AG08395 (cell line): ENCODE measurements around the gene PSAP.

Source experiments
- DNase-seq: peaks from one replicate; pipeline ENCODE4 v3.0.0; 2012; ENCODE audit warnings: mixed read lengths, low spot score

Gene PSAP

DNA sequence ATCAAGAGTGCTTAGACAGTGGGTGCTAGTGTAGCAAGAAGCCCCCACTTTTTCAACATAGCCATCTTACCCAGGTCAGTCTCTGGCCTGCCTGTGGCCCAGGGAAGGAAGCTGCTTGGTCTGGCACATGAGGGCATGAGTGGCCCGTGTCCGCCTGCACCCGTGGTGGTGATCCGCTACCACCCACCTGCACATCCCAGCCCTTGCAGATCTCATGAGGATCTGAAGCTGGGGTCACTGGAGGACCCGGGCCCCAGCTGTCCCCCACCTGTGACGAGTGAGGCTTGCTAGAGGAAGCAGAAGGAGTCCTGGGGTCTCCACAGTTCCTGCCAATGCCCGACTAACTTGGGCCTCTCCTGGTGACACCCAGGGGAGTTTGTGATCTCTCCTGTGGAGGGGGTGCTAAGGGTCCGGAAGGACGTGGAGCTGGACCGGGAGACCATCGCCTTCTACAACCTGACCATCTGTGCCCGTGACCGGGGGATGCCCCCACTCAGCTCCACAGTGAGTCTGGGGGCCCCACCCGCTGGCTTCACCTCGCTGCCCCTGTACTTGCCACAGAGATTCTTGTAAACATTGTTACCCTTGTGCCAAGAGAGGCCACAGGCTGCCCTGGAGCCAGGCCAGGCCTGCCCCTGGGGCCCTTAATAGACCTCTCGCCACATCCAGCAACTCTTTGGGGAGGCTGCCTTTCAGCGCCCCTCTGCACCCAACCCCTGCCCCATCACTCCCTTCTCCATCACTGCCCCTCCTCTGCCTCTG lies 67.0 kb downstream of the PSAP start:
- DNase-seq: no peak

DNA sequence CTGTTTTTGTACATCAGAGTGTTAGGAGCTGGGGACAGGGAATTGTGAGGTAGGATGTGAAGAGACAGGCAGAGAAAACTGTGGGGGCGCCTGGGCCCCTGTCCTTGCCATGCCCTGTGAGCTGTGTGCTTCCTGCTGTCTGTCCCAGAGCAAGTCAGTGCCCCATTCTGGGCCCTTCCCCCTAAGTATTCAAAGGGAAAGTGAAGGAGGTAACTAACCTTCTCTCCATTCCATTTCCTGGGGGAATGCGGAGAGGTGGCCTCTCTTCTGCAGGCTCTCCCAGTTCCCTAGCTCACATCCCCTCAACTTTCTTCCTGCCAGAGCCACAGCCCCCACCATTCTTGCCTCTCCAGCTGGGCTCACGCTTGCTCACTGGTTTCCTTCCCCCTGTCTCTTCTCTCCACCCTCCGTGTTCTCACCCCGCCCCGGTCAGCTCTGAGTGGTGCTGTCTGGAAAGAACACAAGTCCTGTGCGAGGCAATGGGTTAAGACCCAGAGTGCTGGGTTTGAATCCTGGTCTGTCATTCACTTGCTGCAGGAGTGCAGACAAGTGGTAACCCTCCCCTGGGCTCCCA lies 68.0 kb downstream of the PSAP start:
- DNase-seq: no peak

DNA sequence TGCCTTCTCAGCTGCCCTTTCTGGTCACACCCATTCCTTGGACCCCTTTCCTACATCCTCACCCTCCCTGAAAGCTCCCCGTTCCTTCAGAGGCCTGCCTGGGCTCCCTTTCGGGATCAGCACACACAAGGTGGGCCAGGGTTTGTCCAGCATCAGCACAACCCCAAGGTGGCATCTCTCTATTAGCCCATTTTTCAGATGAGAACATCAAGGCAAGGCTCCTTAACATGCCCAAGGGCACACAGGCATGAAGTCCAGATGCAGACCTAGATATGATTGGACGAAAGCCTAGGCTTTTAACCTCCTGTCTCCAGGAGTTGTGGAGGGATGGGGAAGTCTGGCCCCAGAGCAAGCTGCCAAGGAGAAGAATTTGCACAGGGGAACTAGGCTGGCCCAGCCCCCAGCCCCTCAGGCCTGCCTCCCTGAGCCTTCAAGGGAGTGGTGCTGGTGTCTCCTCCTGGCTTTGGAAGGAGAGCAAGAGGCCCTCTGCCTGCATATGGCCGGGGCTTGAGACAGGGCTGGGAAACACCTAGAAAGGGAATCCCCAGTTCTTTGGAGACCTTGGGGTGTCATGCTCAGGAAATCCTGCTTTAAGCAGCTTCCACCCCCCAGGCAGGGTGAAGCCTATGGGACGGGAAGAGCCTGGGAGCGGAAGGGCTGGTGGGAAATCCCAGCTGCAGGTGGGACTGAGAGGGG lies 68.7 kb downstream of the PSAP start:
- no peak for DNase-seq

DNA sequence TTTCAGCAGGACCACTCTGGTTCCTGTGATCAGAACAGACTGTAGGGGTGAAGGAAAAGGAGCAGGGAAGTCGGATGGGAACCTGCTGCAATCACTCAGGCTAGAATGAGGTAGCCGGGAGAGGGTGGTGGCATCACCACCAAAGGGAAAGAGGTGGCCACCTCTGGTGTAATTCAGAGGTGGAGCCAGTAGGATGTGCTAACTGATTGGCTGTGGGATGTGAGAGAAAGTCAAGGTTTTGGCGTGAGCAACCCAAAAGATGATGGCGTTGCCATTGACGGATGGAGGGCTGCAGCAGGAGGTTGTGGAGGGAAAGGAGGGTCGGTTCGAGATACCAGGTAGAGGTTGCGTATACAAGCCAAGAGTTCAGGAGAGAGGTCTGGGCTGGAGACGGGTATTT lies 70.3 kb downstream of the PSAP start:
- no peak for DNase-seq

DNA sequence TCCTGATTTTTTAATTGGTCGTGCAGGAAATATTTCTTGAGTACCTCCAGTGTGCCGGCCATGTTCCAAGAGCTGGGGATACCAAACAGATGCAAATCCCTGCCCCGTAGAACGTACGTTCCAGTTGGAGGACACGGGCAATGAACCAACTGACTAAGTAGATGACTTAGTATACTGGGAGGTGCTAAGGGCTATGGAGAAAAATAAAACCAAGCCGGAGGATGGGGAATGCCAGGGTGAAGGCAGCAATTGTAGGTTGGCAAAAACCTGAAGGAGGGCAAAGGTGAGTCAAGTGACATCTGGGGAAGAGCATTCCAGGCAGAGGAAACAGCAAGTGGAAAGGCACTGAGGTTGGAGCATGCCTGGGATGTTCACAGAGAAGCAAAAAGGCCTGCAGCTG lies 70.9 kb downstream of the PSAP start:
- no peak for DNase-seq

DNA sequence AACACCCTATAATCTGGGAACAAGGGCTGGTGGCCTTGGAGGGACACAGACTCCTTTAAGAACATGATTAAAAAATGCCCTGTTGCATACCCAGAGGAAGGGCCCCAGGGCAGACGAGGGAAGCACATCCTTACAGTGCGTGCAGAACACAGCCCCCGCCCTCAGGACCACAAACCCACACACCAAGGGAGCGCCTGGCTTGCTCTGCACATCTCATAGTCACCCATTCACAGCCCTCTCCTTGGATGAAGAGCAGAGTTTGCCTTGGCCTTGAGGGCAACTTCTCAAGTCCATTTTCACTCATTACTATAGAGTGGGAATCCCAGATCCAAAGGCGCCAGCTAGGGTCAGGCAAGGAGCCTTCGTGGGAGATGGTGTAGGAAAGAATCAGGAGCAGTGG lies 71.4 kb downstream of the PSAP start:
- DNase-seq: no peak

DNA sequence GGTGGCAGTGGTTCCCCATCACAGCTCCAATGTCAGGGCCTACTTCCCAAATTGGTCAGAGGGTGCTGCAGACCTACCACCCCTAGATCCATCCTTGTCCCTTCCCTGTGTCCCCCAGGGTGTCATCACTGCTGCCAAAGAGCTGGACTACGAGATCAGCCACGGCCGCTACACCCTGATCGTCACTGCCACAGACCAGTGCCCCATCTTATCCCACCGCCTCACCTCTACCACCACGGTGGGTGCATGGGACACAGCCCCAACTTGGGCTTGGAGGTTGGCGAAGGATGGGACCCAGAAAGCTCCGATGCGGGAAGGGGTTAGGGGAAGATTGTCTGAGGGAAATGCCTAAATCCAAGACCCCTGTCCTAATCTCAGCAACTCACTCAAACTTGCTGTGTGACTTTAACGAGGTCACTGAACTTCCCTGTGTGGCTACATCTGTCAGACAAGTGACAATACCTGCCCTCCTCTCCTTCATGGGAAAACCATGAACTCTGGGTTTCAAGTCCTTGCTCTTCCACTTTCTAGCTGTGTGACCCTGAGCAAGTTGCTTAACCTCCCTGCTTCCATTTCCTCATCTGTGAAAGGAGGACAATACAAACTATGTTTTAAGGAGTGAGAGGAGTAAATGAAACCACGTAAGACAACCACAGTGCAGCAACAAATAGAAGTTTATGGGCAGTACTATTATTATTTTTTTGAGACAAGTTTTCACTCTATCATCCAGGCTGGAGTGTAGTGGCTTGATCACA lies 72.8 kb downstream of the PSAP start:
- no peak for DNase-seq

DNA sequence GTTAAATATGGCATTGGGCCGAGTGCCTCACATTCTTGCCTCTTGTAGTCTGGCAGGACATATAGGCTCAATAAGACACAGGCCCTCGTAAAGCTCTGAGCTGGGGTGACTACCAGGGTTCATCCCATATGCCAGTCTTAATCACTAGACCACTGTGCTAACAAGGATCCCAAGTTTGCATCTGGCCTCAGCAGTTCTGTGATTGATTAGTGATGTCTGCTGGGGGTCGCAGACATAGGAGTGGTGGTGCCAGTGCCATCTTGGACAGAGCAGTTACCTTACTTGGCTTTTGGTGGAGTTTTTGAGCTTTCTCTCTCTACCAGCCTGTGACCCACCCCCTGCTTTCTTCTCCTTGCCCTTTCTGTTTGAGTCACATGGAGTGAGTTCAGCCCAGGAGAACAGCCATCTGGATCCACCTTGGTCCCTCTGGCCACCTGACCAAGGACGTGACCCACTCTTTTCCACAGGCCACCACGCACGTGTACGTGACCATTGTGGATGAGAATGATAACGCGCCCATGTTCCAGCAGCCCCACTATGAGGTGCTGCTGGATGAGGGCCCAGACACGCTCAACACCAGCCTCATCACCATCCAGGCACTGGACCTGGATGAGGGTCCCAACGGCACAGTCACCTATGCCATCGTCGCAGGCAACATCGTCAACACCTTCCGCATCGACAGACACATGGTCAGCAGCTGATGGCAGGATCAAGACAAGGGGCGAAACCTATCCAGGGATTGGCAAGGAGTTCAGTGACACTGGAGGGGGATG lies 73.7 kb downstream of the PSAP start:
- no peak for DNase-seq

DNA sequence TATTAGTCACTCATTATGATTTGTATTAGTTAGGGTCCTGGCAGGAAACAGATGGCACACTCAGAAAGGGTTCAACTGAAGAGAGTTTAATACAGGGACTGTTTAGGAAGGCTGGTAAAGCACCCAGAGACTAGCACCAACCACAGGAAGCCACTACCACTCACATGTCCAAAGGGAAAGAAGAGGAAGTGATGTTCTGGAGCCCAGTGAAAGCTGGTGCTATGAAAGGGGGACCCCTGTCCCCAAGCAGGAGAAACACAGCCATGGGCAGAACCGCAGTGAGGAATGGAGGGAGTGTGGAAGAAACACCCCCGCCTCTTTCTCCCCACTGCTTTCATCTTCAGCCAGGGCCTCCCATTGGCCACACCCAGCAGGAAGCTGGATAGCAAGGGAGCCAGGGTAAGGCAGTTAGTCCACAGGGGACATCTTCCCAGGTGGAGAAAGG lies 74.5 kb downstream of the PSAP start:
- no peak for DNase-seq

DNA sequence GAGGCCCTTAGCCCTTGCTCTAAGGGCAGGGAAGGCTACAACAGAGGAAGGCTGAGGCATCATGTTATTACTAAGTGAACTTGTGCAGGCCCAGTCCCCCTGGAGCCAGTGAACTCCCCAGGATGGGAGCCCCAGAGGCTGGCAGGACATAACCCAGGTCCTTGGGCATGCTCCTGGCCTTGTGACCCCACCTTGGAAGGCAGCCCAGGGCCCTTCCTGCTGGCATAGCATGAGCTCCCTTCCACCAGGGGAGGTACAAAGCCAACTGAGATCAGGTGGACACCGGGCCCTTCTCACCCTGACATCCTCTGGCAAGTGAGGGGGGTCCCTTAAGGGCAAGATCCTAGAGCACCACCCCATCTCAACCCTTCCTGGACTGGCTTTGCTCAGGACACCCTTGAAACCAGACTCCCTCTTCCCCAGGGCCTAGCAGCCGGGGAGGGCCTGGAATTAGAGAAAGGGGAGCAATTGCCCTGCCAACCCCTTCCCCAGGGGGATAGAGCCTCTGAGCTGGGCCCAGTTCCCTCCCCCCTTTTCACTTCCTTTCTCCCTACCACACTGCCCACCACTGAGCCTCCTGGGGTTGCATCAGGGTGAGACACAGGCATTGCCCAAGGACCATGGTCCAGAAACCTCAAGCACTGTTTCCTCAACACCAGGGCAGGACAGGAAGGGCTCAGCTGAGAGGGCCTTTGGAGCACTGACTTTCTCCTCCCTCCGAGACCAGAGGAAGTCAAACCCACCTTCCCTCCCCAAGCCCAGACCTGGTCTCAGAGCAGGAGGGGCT lies 75.9 kb downstream of the PSAP start:
- DNase-seq: no peak

DNA sequence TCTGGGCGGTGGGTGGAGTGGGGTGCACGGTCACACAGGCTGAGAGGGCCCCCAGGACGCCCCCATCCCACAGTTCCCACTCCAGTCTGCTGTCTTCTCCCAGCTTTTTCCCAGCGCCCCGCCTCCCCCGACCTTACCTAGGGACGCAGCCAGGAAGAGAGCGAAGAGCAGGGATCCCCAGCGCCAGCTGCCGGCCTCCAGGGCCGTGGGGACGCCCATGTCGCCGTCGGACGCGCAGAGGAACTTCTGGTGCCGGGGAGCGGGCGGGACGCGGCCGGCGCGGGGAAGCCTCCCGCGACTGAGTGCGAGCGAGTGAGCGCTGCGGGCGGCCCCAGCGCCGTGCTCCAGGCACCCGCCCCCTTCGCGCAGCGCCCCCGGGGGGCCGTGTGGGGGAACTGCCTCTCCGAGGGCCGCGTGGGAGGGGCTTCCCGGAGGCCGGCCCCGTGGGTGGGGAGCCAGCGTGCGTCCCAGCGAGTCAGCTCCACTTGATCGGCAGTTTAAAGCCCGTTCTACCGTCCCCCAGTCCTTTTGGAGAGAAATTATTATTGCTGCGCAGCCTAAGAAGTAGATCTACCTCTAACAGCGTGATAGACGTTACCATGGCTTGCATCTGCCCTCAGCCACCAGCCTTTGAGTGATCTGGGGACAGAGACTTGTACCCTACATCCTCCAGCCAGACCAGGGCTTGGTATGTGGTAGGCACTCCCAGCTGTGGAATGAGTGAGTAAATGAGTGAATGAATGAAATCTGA lies 77.7 kb downstream of the PSAP start, which contains the start of gene VSIR:
VSIR (minus strand) TSS at position 300 of the 751 bp plus-strand sequence; CDS start at position 219, 81 bp downstream.
- peak; percentile 93 for DNase-seq

DNA sequence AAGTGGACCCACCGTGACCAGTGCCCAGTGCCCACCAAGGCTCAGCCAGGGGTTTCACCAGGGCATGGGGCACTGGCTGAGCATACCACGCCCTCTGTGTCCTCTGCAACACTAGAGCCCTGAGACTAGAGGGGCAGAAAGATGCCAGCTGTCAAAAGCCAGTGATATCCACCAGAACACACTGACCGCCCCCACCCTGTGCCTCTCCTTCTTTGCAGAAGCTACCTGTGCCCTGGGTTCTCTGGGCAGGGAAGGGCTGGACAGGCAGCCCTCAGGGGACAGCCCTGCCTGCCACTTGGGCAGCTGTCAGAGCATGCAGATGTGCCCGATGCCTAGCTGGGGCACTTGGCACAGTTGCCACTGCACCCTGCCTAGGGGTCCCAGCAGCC lies 78.2 kb downstream of the PSAP start:
- no peak for DNase-seq

DNA sequence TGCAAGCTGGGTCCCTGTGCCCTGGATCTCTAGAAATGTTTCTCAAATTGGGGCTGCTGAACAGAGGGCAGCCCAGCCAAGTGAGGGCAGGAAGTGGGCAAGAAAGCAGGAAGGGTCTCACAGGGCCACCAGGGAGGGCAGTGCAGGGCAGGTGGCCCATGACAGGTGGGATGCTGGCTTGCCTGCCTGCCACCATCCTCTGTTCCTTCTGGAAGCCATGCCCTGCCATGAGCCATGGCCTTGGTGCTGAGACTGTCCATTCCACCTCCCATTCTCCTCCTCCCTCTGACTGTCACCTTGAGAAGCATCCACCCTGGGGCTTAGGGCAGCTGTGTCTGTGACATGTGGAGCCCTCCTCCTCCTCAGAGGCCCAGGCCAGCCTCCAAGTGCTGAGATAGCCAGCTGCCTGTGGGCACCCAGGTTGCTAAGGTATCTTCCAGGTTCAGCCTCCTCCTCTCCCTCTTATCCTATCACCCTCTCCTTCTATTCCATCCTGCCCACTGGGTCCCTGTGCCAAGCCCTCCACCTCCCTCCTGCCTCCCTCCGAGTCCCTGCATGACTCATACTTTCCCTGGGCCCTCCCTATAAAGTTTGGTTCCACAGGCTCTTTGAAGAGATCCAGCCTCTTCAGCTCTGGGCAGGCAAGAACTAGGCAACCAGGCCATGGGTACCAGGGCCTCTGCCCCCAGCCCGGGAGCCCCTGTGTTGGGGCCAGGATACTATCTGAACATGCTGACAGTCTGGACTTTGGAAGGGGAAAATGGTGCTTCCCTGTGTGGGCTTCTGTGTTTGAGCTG lies 79.0 kb downstream of the PSAP start:
- peak; percentile 88 for DNase-seq

DNA sequence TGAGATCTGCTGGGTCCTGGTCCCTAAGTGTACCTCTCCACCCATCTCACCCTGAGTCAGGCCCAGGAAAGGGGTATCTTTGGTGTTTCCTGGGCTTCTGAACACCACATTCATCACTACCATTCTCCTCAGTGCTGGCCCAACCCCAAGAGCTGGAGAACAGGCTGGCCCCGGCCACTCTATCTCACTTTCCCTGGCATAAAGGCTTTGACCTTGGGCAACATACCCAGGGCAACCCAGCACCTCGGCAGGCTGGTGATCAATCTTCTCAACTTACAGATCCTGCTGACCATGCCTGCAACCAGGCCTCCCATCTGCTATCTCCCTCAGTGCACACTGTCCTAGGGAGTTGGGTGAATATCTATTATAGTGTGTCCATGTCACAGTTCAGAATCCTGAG lies 79.8 kb downstream of the PSAP start:
- no peak for DNase-seq

DNA sequence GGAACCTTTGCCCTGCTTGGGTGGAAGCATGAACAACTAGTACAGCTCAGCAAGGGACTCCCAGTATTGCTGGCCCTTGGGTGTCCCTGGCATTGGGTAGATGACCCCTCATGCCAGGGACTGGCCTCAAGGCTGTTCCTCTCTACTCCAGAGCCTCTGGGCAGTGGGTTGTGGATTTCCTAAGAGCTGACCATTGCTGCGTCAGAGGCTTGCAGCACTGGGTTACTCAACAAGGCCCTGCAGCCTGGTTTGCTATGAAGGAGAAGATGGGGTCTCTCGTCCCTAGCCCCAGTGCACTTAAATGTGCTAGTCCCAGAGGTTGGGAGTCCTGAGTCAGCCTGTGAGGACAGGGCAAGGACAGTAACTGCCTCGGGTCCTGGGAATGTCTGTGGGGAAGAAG lies 80.3 kb downstream of the PSAP start:
- DNase-seq: no peak

DNA sequence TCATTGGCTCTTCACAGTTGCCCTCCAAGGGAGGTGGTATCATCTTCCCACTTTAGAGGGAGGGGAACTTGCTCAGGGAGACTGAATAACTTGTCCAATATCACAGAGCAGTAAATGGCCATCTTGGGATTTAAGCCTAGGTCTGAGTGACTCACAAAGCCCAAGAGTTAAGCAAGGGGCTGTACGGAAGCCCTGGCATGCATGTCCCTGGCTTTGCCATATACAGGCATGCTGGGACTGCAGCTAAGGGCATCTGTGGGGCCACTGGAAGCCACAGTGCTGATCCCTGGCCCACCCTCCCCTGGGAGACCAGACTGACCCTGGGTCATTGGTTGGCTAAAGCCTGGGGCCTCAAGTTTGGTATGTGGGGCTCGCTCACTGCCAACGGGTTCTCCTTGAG lies 80.8 kb downstream of the PSAP start:
- DNase-seq: no peak

DNA sequence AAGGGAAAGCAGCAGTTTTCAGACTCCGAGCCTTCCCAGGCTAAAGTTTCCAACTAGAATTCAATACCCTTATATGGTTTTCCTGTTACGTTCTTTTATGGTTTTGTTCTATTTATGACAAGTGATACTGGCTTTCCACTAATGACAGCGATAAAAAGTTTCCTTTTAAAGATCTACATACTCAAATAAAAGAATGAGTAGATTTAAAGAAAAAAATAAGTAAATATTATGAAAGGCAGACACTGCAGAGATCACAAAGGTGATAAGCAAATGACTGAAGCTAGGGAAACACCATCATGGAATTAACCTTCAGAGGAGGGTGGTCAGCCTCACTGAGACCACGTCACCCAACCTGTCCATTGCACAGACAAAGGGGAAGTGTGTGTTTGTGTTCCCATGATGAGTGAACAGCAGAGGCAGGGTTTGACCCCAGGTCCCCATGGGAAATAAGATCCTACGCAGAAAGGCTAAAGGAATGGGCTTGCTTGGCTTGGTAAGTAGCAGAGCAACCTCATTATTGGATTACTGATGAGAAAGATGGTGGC lies 81.7 kb downstream of the PSAP start:
- DNase-seq: no peak

DNA sequence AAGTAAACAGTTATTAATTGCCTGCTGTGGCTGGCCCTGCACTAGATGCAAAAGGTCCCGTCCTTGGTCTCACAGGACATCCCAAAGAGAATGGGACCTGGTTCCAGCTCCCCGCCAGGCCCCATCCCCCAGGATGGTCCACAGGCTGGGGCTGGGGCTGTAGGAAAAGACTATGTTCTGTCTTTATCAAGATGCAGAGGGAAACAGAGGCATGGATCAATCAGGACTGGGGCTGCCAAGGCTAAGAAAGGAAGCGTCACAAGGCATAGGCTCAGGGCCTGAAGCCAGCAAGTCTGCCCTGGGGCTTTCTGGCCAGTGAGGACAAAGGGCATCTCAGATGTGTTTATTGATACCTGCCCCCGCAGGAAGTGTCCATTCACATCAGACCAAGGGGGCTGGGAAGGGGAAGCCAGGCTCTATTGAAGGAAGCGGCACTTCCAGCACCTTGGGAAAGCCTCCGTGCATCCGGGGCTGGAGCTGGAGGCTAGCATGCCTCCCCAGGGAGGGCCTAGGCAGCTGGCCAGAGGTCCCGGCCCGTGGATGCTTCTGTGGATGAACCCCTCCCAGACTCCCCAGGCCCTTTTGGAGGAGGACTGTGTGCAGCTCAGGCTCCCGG lies 83.5 kb downstream of the PSAP start:
- peak; percentile 39 for DNase-seq
